HG02938 (cell line): ENCODE measurements around the gene AQP4.

Source experiments
- ATAC-seq: cut with Tn5 transposase; IDR thresholded peaks from one replicate; pipeline ENCODE4 v1.9.1; 2021; ENCODE audit warnings: mild to moderate bottlenecking, moderate library complexity; ENCODE audit not compliant: unreplicated experiment

Gene AQP4, protein sequence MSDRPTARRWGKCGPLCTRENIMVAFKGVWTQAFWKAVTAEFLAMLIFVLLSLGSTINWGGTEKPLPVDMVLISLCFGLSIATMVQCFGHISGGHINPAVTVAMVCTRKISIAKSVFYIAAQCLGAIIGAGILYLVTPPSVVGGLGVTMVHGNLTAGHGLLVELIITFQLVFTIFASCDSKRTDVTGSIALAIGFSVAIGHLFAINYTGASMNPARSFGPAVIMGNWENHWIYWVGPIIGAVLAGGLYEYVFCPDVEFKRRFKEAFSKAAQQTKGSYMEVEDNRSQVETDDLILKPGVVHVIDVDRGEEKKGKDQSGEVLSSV

DNA sequence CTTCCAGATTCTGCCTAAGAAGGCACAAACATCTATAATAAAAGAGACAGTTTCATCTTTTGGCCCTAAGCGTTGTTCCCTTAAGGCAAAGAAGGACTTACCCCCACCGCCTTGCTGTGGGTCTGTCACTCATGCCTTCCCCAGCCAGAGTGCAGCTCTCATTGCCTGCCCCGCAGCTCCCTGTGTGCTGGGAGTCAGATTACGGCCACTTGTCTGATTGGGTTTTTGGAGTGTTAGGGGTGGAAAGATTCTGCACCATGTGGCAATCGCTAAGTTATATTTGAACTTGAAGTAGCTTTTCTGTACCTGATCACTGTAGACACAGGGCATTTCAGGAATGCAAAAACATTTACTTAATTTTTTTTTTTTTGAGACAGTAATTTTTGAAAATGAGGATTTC lies at the start of gene AQP4:
TSS of gene AQP4 (minus strand) at position 151 of the 400 bp plus-strand sequence. CDS start at position 133, 18 bp downstream.
- ATAC-seq: no peak

DNA sequence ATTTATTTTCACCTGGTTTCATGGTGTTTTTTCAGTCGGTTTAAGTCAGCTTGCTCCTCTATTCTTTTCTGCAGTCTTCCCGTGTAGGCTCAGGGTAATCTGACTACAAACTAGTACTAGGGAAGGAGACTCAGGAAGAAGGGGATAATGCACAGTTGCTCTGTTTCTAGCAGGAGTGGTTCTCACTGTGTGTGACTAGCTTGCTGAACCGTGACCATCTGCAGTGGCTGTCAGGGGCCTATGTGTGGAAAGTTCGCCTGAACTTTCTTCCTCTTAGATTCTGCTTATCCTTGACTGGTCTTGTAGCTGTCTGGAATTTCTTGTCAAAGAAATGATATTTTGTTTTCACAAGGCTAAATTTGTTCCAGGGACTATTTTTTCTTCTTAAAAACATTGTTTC lies 46.3 kb upstream of the AQP4 start:
- no peak for ATAC-seq

DNA sequence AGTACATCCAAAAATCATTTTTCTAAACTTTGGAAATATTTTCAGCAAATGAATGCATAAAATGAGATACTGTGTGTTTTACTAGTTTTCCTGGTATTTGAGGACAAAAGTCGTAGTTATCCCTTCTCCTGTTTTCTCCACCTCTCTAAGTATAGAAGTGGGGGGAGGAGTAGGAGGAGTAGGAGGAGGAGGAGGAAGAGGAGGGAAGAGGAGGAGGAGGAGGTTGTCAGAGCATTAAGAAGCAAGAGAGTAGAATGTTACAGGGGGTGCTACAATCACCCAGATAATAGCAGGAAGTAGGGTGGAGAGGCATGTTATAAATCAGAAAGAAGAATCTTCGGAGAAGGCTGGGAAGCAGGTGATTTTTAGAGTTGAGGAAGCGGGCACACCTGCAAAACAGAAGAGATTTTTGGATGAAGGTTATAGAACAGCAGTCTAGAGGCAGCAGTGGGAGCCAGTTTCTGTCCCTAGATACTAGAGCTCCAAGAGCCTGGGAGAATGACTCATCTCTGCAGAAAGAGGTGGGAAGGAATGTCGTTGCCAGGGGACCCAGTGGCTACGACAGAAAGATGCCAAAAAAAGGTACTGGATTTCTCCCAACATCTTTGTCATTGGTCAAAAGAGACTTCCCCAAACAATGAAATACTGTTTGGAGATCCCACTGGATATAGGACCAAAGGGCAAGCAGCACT lies 44.2 kb upstream of the AQP4 start:
- ATAC-seq: no peak

DNA sequence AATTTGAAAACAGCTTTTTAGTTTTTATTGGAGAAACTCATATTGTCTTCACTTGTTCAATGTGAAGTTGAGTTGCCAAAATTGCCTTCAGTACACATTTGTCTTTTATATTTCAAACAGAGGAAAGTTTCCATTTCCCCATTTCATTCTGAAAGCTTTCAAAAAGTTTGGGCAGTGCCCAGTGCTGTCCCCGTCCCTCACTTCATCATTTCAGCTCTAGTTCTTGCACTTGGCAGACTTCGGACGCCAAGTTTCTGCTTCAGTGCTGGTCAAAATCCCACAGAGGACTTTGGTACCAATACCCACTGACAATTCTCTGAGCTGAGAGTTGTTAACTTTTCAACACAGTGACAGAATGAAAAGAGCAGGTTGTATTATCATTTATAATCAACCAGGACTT lies 43.4 kb upstream of the AQP4 start:
- no peak for ATAC-seq

DNA sequence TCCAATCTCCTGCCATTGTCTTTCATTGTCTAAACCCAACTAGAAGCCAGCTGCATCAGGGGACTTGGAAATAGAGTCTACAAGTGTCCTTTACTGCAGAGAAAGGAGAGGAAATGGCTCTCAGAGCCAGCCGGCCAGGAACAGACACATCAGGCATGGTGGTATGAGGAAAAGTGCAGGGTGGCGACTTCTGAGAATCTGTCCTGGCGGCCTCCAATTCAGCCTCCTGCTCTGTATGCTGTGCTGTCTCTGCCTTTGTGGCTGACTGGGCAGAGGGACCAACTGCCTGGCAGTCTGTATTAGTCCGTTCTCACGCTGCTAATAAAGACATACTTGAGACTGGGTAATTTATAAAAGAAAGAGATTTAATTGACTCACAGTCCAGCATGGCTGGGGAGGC lies 36.8 kb upstream of the AQP4 start:
- ATAC-seq: no peak

DNA sequence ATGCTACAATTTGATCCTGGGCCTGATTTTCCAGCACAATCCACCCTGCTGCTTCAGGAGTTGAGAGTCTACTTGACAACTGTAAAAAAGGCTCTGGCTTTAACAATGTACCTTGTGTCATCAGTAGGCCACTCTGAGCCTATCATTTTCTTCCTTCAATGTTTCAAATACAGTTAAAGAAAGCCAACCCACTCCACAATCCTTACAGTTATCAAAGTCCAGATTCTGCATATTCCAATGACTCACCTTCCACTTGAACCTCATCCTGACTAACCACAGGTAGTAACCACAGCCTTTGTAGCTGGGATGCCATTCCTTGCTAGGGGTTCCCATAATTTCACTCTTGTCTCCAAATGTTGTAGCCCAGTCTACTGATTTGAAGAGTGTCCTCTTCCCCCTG lies 35.5 kb upstream of the AQP4 start:
- ATAC-seq: no peak

DNA sequence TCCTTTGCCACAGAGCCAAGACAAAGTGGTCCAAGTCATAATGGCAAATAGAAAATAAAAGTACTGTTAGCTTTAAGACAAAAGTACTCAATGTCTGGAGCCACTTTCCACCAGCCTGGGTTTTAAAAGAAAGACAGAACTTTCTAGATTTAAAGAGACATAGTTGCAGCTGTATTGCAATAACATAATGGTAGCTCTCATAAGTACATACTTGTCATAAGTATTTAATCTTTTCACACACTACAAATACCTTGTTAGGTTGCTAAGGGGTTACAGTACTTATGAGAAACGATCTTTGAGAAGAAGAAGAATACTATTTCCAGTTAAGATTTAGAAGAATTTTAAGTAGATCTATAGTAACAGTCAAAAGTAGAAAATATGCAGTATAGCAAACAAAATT lies 28.9 kb upstream of the AQP4 start:
- no peak for ATAC-seq

DNA sequence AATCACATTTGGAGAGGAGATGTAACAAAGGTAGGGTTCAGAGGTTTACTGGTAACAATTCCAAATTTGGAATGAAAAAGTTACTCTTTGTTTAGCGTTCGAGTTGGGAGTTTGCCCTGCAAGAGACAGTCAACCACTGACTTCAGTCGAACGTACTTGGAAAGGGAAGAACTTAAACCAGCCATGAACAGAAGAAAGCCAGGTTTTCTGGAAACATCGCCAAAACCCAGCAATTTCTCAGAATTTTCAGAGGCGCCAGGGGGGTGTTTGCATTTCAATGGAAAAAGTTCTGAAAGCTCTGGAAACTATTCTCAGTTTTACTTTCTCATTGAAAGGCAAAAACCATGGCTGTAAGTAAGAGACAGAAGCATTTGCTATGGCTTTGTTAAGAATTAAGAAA lies 28.5 kb upstream of the AQP4 start:
- ATAC-seq: no peak

DNA sequence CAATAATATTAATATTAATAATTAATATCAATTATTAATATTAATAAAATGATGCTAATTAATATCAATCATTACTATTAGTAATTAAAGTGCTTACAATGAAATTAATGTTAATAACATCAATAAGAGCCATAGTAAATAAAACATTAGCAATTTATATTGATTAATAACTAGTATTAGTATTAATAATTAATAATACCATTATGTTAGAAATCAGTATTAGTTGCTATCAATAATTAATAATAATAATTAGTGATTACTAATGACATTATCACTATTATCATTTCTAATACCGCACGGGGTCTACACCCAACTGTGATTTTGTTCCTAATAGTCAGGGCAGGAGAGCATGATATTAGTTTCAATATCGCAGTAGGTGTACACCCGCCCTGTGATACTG lies 22.8 kb upstream of the AQP4 start:
- no peak for ATAC-seq

DNA sequence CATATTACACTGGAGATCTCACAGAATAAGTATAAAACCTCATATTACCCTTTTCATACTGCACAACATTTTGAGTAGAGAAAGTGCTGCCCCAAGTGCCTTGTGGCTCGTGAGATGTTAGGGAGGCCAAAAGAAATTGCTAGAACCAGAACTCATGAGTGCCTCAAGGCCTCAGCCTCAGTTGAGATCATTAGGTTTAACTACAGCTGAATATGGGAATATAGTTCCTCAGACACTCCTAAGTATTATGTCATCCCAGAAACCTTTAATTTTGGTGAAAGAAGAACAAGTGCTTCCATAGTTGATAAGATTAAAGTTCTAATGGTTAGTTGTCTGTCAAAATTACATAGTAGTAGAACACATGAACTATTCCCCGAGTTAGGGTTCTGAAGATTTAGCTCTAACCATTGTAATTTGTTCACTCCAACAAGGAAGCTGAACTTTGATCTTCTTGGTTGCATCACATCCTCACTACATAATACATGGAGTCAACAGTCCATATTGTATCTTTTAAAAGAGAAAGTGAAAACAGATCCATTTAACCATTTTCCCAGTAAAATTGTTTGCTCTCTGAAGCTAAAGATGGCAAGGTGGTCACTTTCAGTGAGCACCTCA lies 9.6 kb upstream of the AQP4 start:
- ATAC-seq: no peak

DNA sequence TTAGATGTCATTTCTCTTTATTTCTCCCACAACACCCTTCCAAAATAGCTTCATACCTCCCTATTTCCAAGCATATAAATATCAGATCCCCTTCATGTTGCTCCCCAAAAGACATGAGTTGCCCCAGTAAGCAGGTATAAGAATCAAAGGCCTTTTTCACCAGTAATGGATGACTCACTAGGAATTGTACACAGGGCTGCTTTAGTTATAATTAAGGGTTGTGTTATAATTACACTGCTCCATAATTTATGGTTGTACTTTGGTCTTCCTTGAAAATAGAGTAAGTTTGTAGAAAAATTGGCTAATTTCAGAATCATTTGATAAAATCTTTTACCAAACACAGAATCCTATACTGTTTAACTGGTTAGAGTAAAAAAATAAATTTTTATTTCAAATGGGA lies 8.8 kb upstream of the AQP4 start:
- no peak for ATAC-seq

DNA sequence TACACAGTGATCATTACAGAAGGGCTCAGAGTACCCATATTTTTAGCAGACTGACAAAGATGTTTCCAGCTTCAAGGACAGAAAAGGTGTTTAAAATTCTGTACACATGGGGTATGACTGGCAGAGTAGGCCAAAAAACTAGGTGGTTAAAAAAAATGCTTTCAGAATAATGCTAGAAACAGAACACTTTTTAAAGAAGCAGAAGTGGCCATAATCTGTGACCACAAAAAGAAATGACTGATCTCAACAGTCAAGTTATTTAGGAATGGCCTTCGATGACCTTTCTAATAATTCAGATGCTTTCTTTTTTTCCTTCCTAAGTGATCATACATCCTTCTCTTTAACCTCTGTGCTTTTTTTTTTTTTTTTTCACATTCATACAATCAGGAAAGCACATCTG lies 4.1 kb upstream of the AQP4 start:
- ATAC-seq: peak; percentile 64

DNA sequence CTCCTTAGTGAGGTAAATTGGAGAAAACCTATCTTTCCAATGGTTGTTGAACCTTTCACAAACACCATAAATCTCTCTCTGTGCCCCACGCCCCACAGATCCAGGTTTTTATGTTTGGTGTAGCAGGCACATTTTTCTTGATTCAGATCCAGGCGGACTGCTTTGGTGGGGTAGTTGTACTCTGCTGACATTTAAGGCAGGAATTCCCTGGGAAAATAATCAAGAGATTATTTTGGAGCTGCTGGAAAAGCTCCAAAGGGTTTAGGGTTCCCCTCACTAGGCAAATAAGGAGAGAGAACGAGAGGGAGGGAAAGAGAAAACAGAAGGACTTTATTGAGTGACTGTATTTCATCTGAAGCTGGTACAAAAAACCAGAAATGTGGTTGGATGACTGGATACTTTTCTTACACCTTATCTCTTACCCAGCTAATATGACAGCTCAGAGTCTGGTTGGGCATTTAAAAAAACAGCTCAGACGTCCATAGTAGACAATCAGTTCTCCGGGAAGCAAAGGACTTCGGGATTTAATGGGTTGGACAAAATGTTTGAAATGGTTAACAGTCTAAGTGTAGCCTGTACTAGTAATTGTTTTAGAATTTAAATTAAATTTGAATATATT lies 3.6 kb upstream of the AQP4 start:
- ATAC-seq: no peak

DNA sequence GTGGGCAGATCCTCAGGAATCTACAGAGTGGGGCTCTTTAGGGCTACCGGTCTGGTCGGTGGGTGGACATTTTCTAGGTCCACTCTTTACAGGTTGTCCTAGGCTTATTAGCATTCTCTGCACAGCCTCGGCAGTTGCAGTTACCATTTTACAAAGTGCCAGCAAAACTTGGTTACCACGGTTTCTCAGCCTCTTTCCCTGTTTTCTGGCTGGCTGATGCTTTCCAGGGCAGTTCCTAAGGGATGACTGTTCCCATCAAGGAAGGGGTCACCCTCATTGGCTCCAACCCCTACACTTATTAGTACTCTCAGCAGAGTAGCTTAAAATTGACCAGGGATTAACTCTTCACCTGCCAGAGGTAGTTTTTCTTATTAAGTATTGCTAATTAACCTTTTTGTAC lies 2.0 kb upstream of the AQP4 start:
- ATAC-seq: no peak

DNA sequence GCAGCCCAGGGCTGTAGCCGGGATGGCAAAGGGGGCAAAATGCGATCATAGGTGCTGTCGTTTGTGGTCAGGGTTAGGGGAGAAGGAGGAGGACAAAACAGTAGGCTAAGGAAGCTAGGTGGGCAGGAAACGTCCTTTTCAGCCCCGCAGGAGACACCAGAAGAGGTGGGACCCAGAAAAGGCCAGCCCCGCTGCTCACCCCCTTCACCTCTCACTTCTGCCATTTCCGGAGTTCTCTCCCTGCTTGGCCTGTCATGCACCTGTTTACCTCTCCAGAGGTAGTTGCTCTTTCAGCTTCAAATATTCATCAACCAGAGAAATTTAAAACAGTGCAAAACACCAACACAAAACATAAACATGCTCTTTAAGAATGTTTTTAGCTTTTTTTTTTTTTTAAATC lies 849 bp downstream of the AQP4 start:
- no peak for ATAC-seq

DNA sequence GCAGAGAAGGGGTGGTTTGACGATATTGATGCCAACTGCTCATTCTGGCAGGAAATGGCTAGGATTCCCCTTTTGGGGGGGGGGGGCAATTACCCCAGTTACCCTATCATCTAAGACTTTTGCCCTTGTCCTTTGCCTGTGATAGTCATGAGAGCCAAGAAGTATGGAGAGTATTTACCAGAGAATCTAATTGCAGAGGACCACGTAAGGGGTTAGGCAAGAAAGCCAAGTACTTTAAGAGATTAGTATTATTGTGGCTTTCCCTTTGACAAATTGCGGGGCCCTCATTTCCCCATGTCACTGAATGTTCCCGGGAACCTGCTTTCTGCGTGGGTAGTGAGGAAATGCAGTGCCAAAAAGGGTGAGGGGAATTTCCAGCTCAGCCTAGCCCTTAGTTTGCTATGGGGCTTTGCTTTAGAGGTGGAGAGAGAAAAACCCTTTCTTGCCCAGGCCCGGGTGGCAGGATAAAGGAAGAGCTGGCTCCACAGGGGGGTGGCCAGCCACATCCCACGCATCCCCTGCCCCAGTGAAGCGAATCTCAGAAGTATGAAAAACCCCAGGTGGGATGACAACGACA lies 1.5 kb downstream of the AQP4 start:
- no peak for ATAC-seq

DNA sequence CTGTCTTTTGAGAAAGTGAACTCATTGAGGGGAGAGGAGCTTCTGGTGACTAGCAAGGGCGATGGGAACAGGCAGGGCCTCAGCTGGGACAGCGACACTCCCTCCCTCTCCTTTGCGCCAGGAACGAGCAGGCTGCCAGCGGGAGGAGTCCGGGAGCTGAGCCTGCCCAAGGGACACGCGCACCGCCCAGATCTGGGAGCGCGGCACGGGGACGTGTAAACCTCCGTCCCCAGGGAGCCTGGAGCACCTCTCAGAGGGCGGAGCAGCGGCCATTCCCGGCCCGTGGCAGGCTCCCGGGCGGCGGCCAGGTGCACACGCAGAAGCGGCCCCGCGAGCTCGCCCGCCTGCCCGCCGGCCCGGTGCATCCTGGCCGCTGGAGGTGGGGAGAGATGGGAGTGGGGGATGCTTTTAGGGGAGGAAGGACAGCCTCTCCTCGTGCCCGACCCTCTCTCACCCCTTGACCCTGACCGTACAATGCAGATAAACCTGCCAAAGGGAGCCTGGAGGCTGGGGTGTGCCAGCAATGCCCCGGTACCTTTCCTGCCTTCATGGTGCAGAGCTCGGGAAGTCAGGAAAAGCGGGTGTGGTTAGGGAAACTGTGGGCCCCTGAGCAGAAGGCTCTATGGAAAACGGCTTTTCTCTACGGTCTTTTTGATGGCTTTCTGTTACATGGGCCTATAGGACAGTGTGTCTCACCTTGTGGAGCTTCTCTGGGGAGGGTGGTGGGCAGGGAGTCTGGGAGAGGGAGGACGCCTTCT lies 2.2 kb downstream of the AQP4 start:
- ATAC-seq: no peak

DNA sequence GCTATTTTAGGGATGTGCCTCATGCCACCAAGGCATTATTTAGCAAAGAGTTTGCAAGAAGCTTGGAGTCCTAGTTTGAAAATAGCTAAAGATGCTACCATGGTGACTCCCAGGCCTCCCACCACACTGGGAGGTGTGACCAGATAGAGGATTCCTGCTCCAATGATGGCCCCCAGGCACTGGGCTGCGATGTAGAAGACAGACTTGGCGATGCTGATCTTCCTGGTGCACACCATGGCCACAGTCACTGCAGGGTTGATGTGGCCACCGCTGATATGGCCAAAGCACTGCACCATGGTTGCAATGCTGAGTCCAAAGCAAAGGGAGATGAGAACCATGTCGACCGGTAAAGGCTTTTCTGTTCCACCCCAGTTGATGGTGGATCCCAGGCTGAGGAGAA lies 3.4 kb downstream of the AQP4 start:
- no peak for ATAC-seq

DNA sequence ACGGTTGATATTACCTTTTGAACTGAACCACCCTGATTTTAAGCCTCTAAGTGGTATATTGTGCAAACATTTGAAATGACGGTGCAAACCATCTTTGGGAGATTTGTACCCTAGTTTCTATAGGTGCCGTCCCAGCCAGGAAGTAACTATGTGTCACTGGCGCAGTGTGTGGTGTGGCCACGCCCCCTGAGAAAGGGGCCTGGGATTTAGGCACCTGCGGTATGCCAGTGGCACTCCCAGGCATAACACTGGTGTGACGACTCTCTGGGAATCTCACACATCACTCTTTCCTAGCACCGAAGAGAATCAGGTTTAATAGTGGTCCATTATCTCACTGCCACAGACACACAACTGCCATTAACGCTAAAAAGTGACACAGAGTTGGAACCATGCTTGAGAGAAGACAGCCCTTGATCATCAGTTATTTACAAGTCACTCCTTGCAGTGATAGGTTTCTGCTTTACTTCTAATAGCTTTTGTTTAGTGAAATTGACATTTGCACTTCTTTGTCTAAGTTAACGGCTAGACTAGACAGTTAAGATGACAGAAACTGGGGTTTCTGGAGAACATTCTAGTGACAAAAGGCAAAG lies 11.1 kb downstream of the AQP4 start:
- ATAC-seq: no peak

DNA sequence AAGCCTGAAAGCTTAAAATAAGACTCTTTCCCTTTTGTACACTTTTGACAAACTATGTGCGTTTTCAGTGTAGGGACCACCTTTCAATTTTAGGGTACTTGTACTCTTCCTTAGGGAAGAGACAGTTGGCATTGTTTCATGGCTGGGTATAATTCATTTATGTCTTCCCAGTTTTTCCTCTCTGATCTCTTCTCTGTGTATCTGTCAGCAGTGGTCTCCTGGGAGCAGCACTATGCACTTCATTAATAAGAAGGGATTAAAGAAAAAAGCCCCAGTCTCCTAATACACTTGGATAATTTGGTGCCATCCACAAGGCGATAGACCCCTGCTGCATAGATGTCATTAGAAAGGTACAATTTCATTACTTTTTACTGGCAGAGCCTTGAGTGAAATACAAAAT lies 12.1 kb downstream of the AQP4 start:
- ATAC-seq: no peak
